GM18873 (cell line): ENCODE results near the gene GPRC5D.
A peak's percentile ranks its signal among the peaks of the same experiment; 100 is the strongest.

Experiments used
- ATAC-seq: cut with Tn5 transposase; IDR thresholded peaks from one replicate; pipeline ENCODE4 v1.9.1; 2021; ENCODE audit warnings: mild to moderate bottlenecking, moderate library complexity, moderate number of reproducible peaks; ENCODE audit not compliant: unreplicated experiment, low FRiP score

The GPRC5D gene

GRCh38 chr12:12941450-12942350 lies 10.3 kb downstream of the GPRC5D start:
- ATAC-seq = no peak

GRCh38 chr12:12939888-12940287 lies 12.1 kb downstream of the GPRC5D start:
- ATAC-seq = no peak

GRCh38 chr12:12938541-12938940 lies 13.4 kb downstream of the GPRC5D start:
- ATAC-seq = no peak

GRCh38 chr12:12936983-12937491 lies 14.9 kb downstream of the GPRC5D start:
- no peak for ATAC-seq

GRCh38 chr12:12934556-12934955 lies 17.4 kb downstream of the GPRC5D start:
- ATAC-seq = no peak

- ATAC-seq = no peak
These were observed 18.2 kb downstream of the GPRC5D start for GRCh38 chr12:12933742-12934141.

- no peak for ATAC-seq
These were observed 21.2 kb downstream of the GPRC5D start for GRCh38 chr12:12930633-12931219.

GRCh38 chr12:12929696-12930095 lies 22.3 kb downstream of the GPRC5D start:
- ATAC-seq = no peak

GRCh38 chr12:12927211-12928079 lies 24.5 kb downstream of the GPRC5D start:
- ATAC-seq = no peak

GRCh38 chr12:12926571-12927071 lies 25.3 kb downstream of the GPRC5D start:
- no peak for ATAC-seq

- ATAC-seq = no peak
These were observed 26.6 kb downstream of the GPRC5D start for GRCh38 chr12:12925388-12925787.

GRCh38 chr12:12924169-12924568 lies 27.8 kb downstream of the GPRC5D start:
- ATAC-seq = no peak

GRCh38 chr12:12922978-12923377 lies 29.0 kb downstream of the GPRC5D start:
- no peak for ATAC-seq

- no peak for ATAC-seq
These were observed 29.8 kb downstream of the GPRC5D start for GRCh38 chr12:12922191-12922616.

- no peak for ATAC-seq
These were observed 32.1 kb downstream of the GPRC5D start for GRCh38 chr12:12919666-12920435.

GRCh38 chr12:12918781-12919389 lies 33.1 kb downstream of the GPRC5D start:
- ATAC-seq = no peak

GRCh38 chr12:12917517-12917916 lies 34.5 kb downstream of the GPRC5D start:
- ATAC-seq = no peak

- ATAC-seq = peak; percentile 91
These were observed 35.6 kb downstream of the GPRC5D start for GRCh38 chr12:12916135-12916944.

GRCh38 chr12:12915656-12916055 lies 36.3 kb downstream of the GPRC5D start:
- ATAC-seq = no peak
